KMS-11 (cell line): ENCODE data around the gene BEST3.

Source experiments
- H2AFZ ChIP-seq: fragments of 200-600 bp; sonication (generic); 2 replicates; pipeline ENCODE4 v1.6.1; 2016; ENCODE audit warnings: antibody characterized with exemption, mixed run types, low read depth
- H3K27ac ChIP-seq: fragments of 200-600 bp; sonication (generic); 2 replicates; pipeline ENCODE4 v1.6.1; 2016; ENCODE audit warnings: mild to moderate bottlenecking, mixed run types
- H3K27me3 ChIP-seq: fragments of 200-600 bp; sonication (generic); 2 replicates; pipeline ENCODE4 v1.6.1; 2017; ENCODE audit warnings: mild to moderate bottlenecking, low read depth, mixed run types, moderate library complexity; ENCODE audit not compliant: insufficient read depth
- H3K36me3 ChIP-seq: fragments of 200-600 bp; sonication (generic); 2 replicates; pipeline ENCODE4 v1.6.1; 2017; ENCODE audit warnings: mild to moderate bottlenecking, mixed run types; ENCODE audit not compliant: insufficient read depth
- H3K4me1 ChIP-seq: fragments of 200-600 bp; sonication (generic); 2 replicates; pipeline ENCODE4 v1.6.1; 2016; ENCODE audit warnings: mild to moderate bottlenecking, low read depth, mixed run types; ENCODE audit not compliant: poor library complexity, severe bottlenecking
- H3K4me2 ChIP-seq: fragments of 200-600 bp; sonication (generic); 2 replicates; pipeline ENCODE4 v1.7.0; 2016; ENCODE audit warnings: mild to moderate bottlenecking, mixed run types
- H3K4me3 ChIP-seq: fragments of 200-600 bp; sonication (generic); IDR thresholded peaks from 2 replicates; pipeline ENCODE4 v1.6.1; 2017; ENCODE audit warnings: low read depth, low read length, mixed read lengths; ENCODE audit not compliant: insufficient read depth
- H3K79me2 ChIP-seq: fragments of 200-600 bp; sonication (generic); 2 replicates; pipeline ENCODE4 v1.6.1; 2016; ENCODE audit warnings: low read depth, mixed run types; ENCODE audit not compliant: insufficient read depth
- H3K9ac ChIP-seq: fragments of 200-600 bp; sonication (generic); 2 replicates; pipeline ENCODE4 v1.6.1; 2016; ENCODE audit warnings: mild to moderate bottlenecking, mixed run types
- H4K20me1 ChIP-seq: fragments of 200-600 bp; sonication (generic); 2 replicates; pipeline ENCODE4 v1.6.1; 2016; ENCODE audit warnings: mild to moderate bottlenecking, mixed run types; ENCODE audit not compliant: insufficient read depth
- TF ChIP-seq, protein P1 (sequence below): fragments of 200-600 bp; sonication (generic); conservative IDR thresholded peaks from 2 replicates; pipeline ENCODE4 v1.6.1; 2017; ENCODE audit warnings: low read depth, mild to moderate bottlenecking, antibody characterized with exemption, low read length, moderate library complexity, mixed read lengths

The BEST3 gene

DNA sequence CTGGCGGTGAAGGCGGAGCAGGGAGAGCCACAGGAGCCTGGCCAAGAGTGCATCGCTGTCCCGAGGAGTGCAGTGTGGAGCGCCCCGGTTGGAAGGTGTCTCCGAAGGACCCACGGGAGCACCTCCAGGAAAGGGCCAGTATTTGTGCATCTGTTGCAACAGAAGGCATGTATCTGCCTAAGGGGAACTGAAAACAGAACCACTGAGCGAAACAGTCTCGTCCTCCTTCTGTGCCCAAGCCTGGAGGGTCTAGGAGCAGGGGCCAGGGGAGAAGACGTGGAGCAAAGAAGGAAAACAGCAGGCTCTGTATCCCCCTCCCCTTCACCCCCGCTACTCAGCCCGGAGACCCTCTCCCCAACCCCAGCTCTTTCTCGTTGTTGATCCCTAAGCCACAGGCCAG lies 83.1 kb downstream of the BEST3 start:
- H3K9ac ChIP-seq: no peak overlapping the region
- no peak overlapping the region for H2AFZ ChIP-seq
- no peaks in the 10 kb centered on the region for H3K4me1 ChIP-seq

DNA sequence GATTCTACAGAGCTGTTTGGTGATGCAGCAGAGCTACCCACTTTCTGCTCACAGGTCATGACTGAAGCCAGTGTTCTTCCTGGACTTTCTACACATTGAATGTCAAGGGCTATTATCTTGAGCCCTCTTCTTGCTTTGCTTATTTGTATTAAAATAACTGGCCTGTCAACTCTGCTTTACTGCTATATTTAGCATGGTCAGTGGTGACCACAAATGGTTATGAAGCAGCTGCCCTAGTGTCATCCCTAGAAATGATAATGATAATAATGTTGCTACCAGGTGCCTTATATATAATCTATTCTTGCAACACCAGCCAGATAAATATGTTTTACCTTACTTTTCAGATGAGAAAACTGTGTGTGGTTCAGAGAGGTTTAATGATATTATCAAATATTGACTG lies 85.8 kb downstream of the BEST3 start:
- Histone ChIP-seq H3K27me3 (no peaks in the 10 kb centered on the region), H3K4me3 (no peak overlapping the region), H3K27ac (no peak overlapping the region), H3K79me2 (no peaks in the 10 kb centered on the region), H2AFZ (no peak overlapping the region), H3K4me2 (no peak overlapping the region), H3K9ac (no peak overlapping the region), H3K36me3 (no peaks in the 10 kb centered on the region), H4K20me1 (no peaks in the 10 kb centered on the region), H3K4me1 (no peaks in the 10 kb centered on the region)
- TF ChIP-seq, protein P1, sequence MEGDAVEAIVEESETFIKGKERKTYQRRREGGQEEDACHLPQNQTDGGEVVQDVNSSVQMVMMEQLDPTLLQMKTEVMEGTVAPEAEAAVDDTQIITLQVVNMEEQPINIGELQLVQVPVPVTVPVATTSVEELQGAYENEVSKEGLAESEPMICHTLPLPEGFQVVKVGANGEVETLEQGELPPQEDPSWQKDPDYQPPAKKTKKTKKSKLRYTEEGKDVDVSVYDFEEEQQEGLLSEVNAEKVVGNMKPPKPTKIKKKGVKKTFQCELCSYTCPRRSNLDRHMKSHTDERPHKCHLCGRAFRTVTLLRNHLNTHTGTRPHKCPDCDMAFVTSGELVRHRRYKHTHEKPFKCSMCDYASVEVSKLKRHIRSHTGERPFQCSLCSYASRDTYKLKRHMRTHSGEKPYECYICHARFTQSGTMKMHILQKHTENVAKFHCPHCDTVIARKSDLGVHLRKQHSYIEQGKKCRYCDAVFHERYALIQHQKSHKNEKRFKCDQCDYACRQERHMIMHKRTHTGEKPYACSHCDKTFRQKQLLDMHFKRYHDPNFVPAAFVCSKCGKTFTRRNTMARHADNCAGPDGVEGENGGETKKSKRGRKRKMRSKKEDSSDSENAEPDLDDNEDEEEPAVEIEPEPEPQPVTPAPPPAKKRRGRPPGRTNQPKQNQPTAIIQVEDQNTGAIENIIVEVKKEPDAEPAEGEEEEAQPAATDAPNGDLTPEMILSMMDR: no peak

More for the DNA sequence above, 83.1 kb downstream of the BEST3 start:
- TF ChIP-seq, protein P1: no peak
- H4K20me1 ChIP-seq: no peaks in the 10 kb centered on the region
- no peak overlapping the region for H3K4me2 ChIP-seq
- H3K79me2 ChIP-seq: no peaks in the 10 kb centered on the region
- H3K36me3 ChIP-seq: no peaks in the 10 kb centered on the region
- no peaks in the 10 kb centered on the region for H3K27me3 ChIP-seq
- no peak overlapping the region for H3K27ac ChIP-seq
- H3K4me3 ChIP-seq: no peak overlapping the region

DNA sequence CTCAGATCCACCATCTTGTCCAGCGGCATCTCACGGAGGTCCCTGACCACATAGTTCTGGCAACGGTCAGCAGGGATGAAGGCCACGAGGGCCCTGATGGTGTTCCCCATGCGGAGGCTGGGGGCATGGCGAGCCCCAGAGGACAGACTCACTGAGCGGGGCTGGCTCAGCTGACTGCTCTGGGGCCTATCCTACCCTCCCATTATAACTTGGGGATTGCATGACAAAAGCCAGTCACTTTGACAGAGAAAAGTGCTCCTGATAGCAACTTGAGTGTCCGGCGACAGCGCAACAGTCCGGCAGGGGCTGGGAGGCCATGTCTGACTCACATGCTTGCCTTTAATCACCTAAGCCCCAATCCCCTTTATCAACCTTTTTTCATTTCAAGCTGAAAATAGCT lies 88.4 kb downstream of the BEST3 start, which contains the start of gene LRRC10:
Gene LRRC10 (minus strand): TSS at position 179 of the 400 bp plus-strand sequence. CDS start 69 bp downstream, at position 110.
- Histone ChIP-seq H3K79me2 (no peaks in the 10 kb centered on the region), H2AFZ (no peak within 1 kb of the TSS), H3K27ac (no peak within 1 kb of the TSS), H3K36me3 (no peaks in the 10 kb centered on the region), H3K4me2 (no peak within 1 kb of the TSS), H3K4me3 (no peak within 1 kb of the TSS), H3K27me3 (no peaks in the 10 kb centered on the region), H3K9ac (no peak within 1 kb of the TSS), H4K20me1 (no peaks in the 10 kb centered on the region), H3K4me1 (no peaks in the 10 kb centered on the region)
- TF ChIP-seq, protein P1: no peak

DNA sequence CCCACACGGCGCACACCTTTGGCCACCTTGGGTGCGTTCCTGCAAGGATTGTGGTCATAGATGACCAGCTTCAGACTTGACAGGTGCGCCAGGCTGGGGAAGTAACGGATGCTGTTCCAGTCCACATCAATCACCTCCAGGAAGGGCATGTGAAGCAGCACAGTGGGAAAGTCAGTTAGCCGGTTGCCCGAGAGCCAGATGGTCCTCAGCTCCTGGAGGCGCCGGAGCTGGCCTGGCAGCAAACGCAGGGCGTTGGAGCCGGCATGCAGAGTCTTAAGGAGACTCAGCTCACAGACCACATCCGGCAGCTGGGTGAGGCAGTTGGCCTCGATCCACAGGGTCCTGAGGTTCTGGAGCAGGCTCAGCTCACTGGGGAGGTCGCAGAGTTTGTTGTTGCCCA lies 89.0 kb downstream of the BEST3 start:
- no peaks in the 10 kb centered on the region for H3K79me2 ChIP-seq
- no peaks in the 10 kb centered on the region for H3K36me3 ChIP-seq
- H3K4me1 ChIP-seq: no peaks in the 10 kb centered on the region
- H4K20me1 ChIP-seq: no peaks in the 10 kb centered on the region
- TF ChIP-seq, protein P1: no peak
- no peak overlapping the region for H2AFZ ChIP-seq
- H3K27ac ChIP-seq: no peak overlapping the region
- H3K4me2 ChIP-seq: no peak overlapping the region
- H3K9ac ChIP-seq: no peak overlapping the region
- no peaks in the 10 kb centered on the region for H3K27me3 ChIP-seq
- H3K4me3 ChIP-seq: no peak overlapping the region
